ENCODE measurements around the gene RHBDL3. TPM values are rescaled to one million over a fixed set of nuclear protein-coding genes. Genes with fewer than 3 reads are reported as not detected.

RHBDL3 gene
- total and polyA plus RNA-seq, 3 experiments from 2014 or later, result 0.20 to 0.33 TPM; not detected in 1

GRCh38 chr17:32268734-32269288, 3.2 kb downstream of the RHBDL3 start:
- Histone ChIP-seq H3K9me3 (ENCODE audit: low read length) (no peaks in the 10 kb centered on the region), H3K27me3 (ENCODE audit: insufficient read depth, low read length, poor library complexity, severe bottlenecking) (peaks cover 27% of the 10 kb centered on the region), H3K36me3 (ENCODE audit: insufficient read depth, low read length) (no peaks in the 10 kb centered on the region), H3K4me3 (ENCODE audit: low read length) (no peak overlapping the region), H3K27ac (ENCODE audit: low read depth, low read length) (no peak overlapping the region), H3K4me1 (ENCODE audit: insufficient read depth, low read length) (peaks cover 13% of the 10 kb centered on the region)
- ChIA-PET CTCF (no interaction called here), POLR2A (no interaction called here)
- DNase-seq, result no peak
- peaks cover 40 to 72% of the 10 kb centered on the region in 2 donors for H3K27me3 Mint-ChIP-seq
- H3K9me3 Mint-ChIP-seq, result no peaks in the 10 kb centered on the region
- H3K36me3 Mint-ChIP-seq, result no peaks in the 10 kb centered on the region
- peaks cover 18 to 30% (median 19%) of the 10 kb centered on the region in 3 donors for H3K4me1 Mint-ChIP-seq
- H3K4me3 Mint-ChIP-seq, result peak overlapping the region in 2 of 7 donors; percentile 81 to 82
- no peak overlapping the region for H3K27ac Mint-ChIP-seq

- peaks cover 37 to 72% of the 10 kb centered on the region in 2 donors for H3K27me3 Mint-ChIP-seq
- H3K4me3 Mint-ChIP-seq, result no peak overlapping the region
- H3K36me3 Mint-ChIP-seq, result no peaks in the 10 kb centered on the region
- no peak for DNase-seq
- Histone ChIP-seq H3K4me3 (ENCODE audit: low read length) (no peak overlapping the region), H3K27ac (ENCODE audit: low read depth, low read length) (no peak overlapping the region), H3K27me3 (ENCODE audit: insufficient read depth, low read length, poor library complexity, severe bottlenecking) (peaks cover 27% of the 10 kb centered on the region), H3K36me3 (ENCODE audit: insufficient read depth, low read length) (no peaks in the 10 kb centered on the region), H3K4me1 (ENCODE audit: insufficient read depth, low read length) (peaks cover 13% of the 10 kb centered on the region), H3K9me3 (ENCODE audit: low read length) (no peaks in the 10 kb centered on the region)
- ChIA-PET POLR2A (no interaction called here), CTCF (no interaction called here)
- H3K27ac Mint-ChIP-seq, result no peak overlapping the region
- H3K4me1 Mint-ChIP-seq, result peaks cover 18 to 28% (median 18%) of the 10 kb centered on the region in 3 donors
- H3K9me3 Mint-ChIP-seq, result no peaks in the 10 kb centered on the region
Observed at GRCh38 chr17:32269377-32269776, 3.7 kb downstream of the RHBDL3 start.

GRCh38 chr17:32271844-32272243, 6.2 kb downstream of the RHBDL3 start:
- no peak overlapping the region for H3K4me3 ChIP-seq (ENCODE audit: low read length)
- Mint-ChIP-seq H3K4me3 (no peak overlapping the region), H3K9me3 (no peaks in the 10 kb centered on the region), H3K4me1 (peaks cover 10 to 16% (median 13%) of the 10 kb centered on the region in 3 donors), H3K36me3 (no peaks in the 10 kb centered on the region), H3K27me3 (peaks cover 33 to 71% of the 10 kb centered on the region in 2 donors), H3K27ac (no peak overlapping the region)
- POLR2A ChIA-PET, result no interaction called here
- peaks cover 9% of the 10 kb centered on the region for H3K4me1 ChIP-seq (ENCODE audit: insufficient read depth, low read length)
- no peak for DNase-seq
- H3K9me3 ChIP-seq (ENCODE audit: low read length), result no peaks in the 10 kb centered on the region
- H3K27ac ChIP-seq (ENCODE audit: low read depth, low read length), result no peak overlapping the region
- CTCF ChIA-PET, result no interaction called here
- no peaks in the 10 kb centered on the region for H3K36me3 ChIP-seq (ENCODE audit: insufficient read depth, low read length)
- H3K27me3 ChIP-seq (ENCODE audit: insufficient read depth, low read length, poor library complexity, severe bottlenecking), result peaks cover 16% of the 10 kb centered on the region

GRCh38 chr17:32274101-32274500, 8.5 kb downstream of the RHBDL3 start:
- peaks cover 17 to 49% of the 10 kb centered on the region in 2 donors for H3K27me3 Mint-ChIP-seq
- POLR2A ChIA-PET, result no interaction called here
- H3K36me3 Mint-ChIP-seq, result no peaks in the 10 kb centered on the region
- Histone ChIP-seq H3K4me3 (ENCODE audit: low read length) (no peak overlapping the region), H3K27ac (ENCODE audit: low read depth, low read length) (no peak overlapping the region), H3K36me3 (ENCODE audit: insufficient read depth, low read length) (no peaks in the 10 kb centered on the region), H3K9me3 (ENCODE audit: low read length) (no peaks in the 10 kb centered on the region), H3K27me3 (ENCODE audit: insufficient read depth, low read length, poor library complexity, severe bottlenecking) (no peaks in the 10 kb centered on the region), H3K4me1 (ENCODE audit: insufficient read depth, low read length) (no peaks in the 10 kb centered on the region)
- no peak overlapping the region for H3K27ac Mint-ChIP-seq
- CTCF ChIA-PET, result no interaction called here
- no peaks in the 10 kb centered on the region for H3K4me1 Mint-ChIP-seq
- H3K4me3 Mint-ChIP-seq, result no peak overlapping the region
- H3K9me3 Mint-ChIP-seq, result no peaks in the 10 kb centered on the region
- no peak for DNase-seq

- no peak overlapping the region for H3K4me3 Mint-ChIP-seq
- CTCF ChIA-PET, result no interaction called here
- DNase-seq, result no peak
- H3K36me3 Mint-ChIP-seq, result no peaks in the 10 kb centered on the region
- Histone ChIP-seq H3K9me3 (ENCODE audit: low read length) (no peaks in the 10 kb centered on the region), H3K4me3 (ENCODE audit: low read length) (no peak overlapping the region), H3K27me3 (ENCODE audit: insufficient read depth, low read length, poor library complexity, severe bottlenecking) (no peaks in the 10 kb centered on the region), H3K4me1 (ENCODE audit: insufficient read depth, low read length) (no peaks in the 10 kb centered on the region), H3K36me3 (ENCODE audit: insufficient read depth, low read length) (no peaks in the 10 kb centered on the region), H3K27ac (ENCODE audit: low read depth, low read length) (no peak overlapping the region)
- no peaks in the 10 kb centered on the region for H3K4me1 Mint-ChIP-seq
- H3K27me3 Mint-ChIP-seq, result peaks cover 14 to 44% of the 10 kb centered on the region in 2 donors
- POLR2A ChIA-PET, result no interaction called here
- H3K27ac Mint-ChIP-seq, result no peak overlapping the region
- no peaks in the 10 kb centered on the region for H3K9me3 Mint-ChIP-seq
Observed at GRCh38 chr17:32274643-32275042, 9.0 kb downstream of the RHBDL3 start.

GRCh38 chr17:32275060-32276042, 9.7 kb downstream of the RHBDL3 start:
- H3K27ac ChIP-seq (ENCODE audit: low read depth, low read length), result no peak overlapping the region
- DNase-seq, result no peak
- H3K9me3 ChIP-seq (ENCODE audit: low read length), result no peaks in the 10 kb centered on the region
- Mint-ChIP-seq H3K9me3 (no peaks in the 10 kb centered on the region), H3K27me3 (peaks cover 16 to 39% of the 10 kb centered on the region in 2 donors), H3K27ac (no peak overlapping the region), H3K36me3 (no peaks in the 10 kb centered on the region), H3K4me3 (no peak overlapping the region), H3K4me1 (no peaks in the 10 kb centered on the region)
- H3K4me1 ChIP-seq (ENCODE audit: insufficient read depth, low read length), result no peaks in the 10 kb centered on the region
- no peaks in the 10 kb centered on the region for H3K36me3 ChIP-seq (ENCODE audit: insufficient read depth, low read length)
- CTCF ChIA-PET, result no interaction called here
- POLR2A ChIA-PET, result no interaction called here
- no peaks in the 10 kb centered on the region for H3K27me3 ChIP-seq (ENCODE audit: insufficient read depth, low read length, poor library complexity, severe bottlenecking)
- H3K4me3 ChIP-seq (ENCODE audit: low read length), result no peak overlapping the region

- POLR2A ChIA-PET, result no interaction called here
- H3K9me3 Mint-ChIP-seq, result no peaks in the 10 kb centered on the region
Observed at GRCh38 chr17:32276171-32276601, 10.6 kb downstream of the RHBDL3 start.

GRCh38 chr17:32277284-32277683, 11.7 kb downstream of the RHBDL3 start:
- Mint-ChIP-seq H3K27me3 (peaks cover 8 to 29% of the 10 kb centered on the region in 2 donors), H3K27ac (no peak overlapping the region), H3K36me3 (no peaks in the 10 kb centered on the region), H3K9me3 (no peaks in the 10 kb centered on the region), H3K4me3 (no peak overlapping the region), H3K4me1 (no peaks in the 10 kb centered on the region)
- CTCF ChIA-PET, result interaction anchor here (1.4 kb wide), 1 partner anchor 9 kb away, joined by 3 read pairs; no protein-coding TSS in a partner anchor
- POLR2A ChIA-PET, result no interaction called here
- Histone ChIP-seq H3K4me3 (ENCODE audit: low read length) (no peak overlapping the region), H3K27me3 (ENCODE audit: insufficient read depth, low read length, poor library complexity, severe bottlenecking) (no peaks in the 10 kb centered on the region), H3K4me1 (ENCODE audit: insufficient read depth, low read length) (no peaks in the 10 kb centered on the region), H3K9me3 (ENCODE audit: low read length) (no peaks in the 10 kb centered on the region), H3K36me3 (ENCODE audit: insufficient read depth, low read length) (no peaks in the 10 kb centered on the region), H3K27ac (ENCODE audit: low read depth, low read length) (no peak overlapping the region)
- no peak for DNase-seq

More at GRCh38 chr17:32276171-32276601, 10.6 kb downstream of the RHBDL3 start:
- H3K4me3 Mint-ChIP-seq, result no peak overlapping the region
- no peaks in the 10 kb centered on the region for H3K4me1 Mint-ChIP-seq
- DNase-seq, result no peak
- Histone ChIP-seq H3K27ac (ENCODE audit: low read depth, low read length) (no peak overlapping the region), H3K4me1 (ENCODE audit: insufficient read depth, low read length) (no peaks in the 10 kb centered on the region), H3K4me3 (ENCODE audit: low read length) (no peak overlapping the region), H3K36me3 (ENCODE audit: insufficient read depth, low read length) (no peaks in the 10 kb centered on the region), H3K9me3 (ENCODE audit: low read length) (no peaks in the 10 kb centered on the region), H3K27me3 (ENCODE audit: insufficient read depth, low read length, poor library complexity, severe bottlenecking) (no peaks in the 10 kb centered on the region)
- peaks cover 13 to 34% of the 10 kb centered on the region in 2 donors for H3K27me3 Mint-ChIP-seq
- H3K27ac Mint-ChIP-seq, result no peak overlapping the region
- no peaks in the 10 kb centered on the region for H3K36me3 Mint-ChIP-seq
- CTCF ChIA-PET, result interaction anchor here (1.4 kb wide), 1 partner anchor 10 kb away, joined by 3 read pairs; no protein-coding TSS in a partner anchor

Data from CD8-positive, alpha-beta memory T cell (primary cell).